ENCODE results near the gene SIRT5.
A peak's percentile ranks its signal among the peaks of the same experiment; 100 is the strongest.

The SIRT5 gene

DNA sequence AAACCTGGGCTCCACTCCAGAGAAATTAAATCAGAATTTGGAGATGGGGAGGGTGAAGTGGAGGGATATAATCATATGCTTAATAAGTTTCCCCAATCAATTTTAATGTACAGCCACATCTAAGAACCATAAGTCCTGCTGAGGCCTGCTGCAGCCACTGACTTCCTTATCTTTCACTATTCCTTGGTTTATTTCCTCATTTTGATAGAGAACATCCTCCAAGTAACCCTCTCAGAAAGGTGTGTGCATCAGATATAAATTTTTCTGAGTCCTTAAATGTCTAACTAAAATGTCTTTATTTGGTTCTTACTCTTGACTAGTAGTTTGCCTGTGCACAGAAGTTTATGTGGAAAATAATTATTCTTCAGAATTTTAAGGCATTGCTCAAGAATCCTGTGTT is 23.7 kb upstream of the SIRT5 start:
- DNase-seq (ENCODE audit: insufficient read length, low spot score) (no peak), FAIRE-seq (no peak)

DNA sequence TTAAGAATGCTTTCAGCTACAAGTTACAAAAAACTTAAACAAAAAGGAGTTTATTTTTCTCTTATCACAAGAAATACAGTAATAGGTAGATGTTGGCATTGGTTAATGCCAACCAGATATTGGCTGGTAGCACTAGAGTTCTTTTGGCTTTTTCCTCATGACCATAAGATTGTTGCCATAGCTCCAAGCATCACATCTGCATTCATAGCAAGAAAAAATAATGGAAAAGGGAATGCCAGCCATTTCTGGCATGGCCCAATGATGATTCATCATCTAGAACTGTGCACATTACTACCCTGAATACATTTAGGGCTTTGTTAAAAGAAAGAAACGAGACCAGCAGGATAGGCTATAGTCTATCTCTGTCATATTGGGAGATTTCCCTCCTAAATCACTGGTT is 20.8 kb upstream of the SIRT5 start:
- no peak for FAIRE-seq
- DNase-seq (ENCODE audit: insufficient read length, low spot score) = no peak

DNA sequence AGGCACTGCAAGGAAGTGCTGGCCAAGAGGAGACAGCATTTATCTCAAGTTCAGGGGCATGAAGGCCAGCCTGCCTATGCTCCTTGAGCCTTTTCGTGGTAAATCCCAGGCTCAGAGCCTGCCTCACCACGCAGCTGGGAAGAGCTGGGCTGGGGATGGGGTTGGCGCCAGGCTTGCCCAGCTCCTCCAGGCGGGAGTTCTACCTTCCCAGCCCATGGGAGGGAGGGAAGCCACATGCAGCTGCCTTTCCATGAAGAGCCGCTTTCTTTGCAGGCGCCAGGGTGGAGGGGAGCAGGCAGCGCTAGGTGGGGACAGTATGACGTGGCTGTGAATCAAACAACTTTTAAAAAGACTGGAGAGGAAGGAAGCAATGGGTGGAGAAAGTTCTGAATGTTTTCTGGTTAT is 19.5 kb upstream of the SIRT5 start:
- no peak for FAIRE-seq
- no peak for DNase-seq (ENCODE audit: insufficient read length, low spot score)

DNA sequence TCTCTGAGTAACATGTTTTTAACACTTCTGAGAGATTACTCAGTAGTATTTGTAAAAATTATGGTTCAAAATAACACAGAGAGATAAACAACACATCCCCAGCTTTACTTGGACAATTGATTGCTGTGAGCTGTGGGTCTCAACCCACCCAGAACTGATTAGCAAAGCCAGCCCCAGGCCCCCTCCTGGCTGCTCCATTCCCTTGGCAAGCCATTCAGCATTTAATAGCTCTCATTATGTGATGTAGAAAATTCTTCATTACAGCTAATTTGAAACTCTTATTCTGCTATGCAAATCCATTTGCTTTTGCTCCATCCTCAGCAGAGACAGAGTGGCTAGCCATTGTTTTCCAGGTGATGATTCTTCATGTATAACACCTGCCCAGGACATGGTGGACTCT is 16.6 kb upstream of the SIRT5 start:
- no peak for DNase-seq (ENCODE audit: insufficient read length, low spot score)
- no peak for FAIRE-seq

DNA sequence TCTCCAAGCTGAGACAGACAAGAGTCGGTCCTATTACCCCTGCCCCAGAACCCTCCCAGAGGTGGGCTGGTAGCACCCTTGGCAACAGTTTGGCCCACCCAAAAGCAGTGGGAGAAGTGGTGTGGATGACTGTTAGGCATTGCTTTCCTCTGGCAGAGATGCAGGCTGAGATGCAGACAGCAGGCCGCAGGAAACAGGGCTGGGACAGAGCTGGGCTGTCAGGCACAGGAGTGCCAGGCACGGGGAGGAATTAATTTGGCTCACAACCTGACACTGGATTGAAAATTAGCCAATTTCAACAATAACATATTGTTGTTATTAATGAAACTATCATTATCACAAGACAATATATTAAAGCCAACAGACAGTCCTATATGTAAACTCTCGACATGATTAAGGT is 15.7 kb upstream of the SIRT5 start:
- FAIRE-seq = no peak

DNA sequence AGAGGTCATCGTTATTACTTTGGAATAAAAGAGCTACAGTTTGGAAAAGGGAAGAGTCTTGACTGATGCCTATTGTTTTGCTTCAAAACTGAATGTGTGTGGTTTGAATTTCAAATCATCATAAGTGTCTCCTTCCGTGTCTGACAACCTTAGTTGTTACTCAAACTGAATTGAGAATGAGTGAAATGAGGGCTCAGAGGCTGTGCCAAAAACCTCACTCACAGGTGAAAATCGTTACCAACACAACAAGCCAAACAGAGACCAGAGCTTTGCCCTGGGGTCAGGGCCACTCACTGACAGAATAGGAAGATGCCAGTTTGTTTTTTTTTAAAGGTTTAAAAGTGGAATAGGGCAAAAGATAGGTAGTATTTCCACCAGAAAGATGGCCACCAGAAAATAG is 15.2 kb upstream of the SIRT5 start:
- FAIRE-seq (no peak), DNase-seq (ENCODE audit: insufficient read length, low spot score) (no peak)

More for the DNA sequence above, 15.7 kb upstream of the SIRT5 start:
- DNase-seq (ENCODE audit: insufficient read length, low spot score) = no peak

DNA sequence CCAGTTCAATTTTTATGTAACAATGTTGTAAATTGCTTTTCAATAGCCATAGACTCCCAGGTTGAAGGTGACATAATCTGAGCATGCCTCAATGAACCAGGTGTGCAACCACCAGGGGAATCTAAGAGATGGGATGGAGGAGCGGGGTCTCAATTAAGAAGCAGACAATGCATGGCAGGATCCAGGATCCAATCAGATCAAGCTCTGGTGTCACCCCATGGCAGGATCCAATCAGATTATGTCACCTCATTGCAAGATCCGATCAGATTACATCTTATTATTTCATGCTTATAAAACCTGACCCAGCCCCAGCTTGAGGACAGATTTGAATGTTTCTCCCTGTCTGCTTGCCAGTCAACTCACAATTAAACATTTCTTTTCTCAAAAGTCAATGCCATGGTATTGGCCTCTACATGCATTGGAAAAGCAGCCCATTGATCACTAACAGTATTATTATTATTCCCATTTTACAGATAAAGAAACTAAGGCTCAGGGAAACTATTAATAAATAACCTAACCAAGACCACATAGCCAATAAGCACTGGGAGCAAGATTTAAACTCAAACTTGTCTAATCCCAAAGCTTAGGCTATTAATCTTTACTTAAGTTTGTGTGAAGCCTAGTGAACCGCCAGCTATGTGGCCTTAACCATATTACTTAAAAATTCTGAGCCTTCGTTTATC is 14.3 kb upstream of the SIRT5 start:
- no peak for FAIRE-seq

DNA sequence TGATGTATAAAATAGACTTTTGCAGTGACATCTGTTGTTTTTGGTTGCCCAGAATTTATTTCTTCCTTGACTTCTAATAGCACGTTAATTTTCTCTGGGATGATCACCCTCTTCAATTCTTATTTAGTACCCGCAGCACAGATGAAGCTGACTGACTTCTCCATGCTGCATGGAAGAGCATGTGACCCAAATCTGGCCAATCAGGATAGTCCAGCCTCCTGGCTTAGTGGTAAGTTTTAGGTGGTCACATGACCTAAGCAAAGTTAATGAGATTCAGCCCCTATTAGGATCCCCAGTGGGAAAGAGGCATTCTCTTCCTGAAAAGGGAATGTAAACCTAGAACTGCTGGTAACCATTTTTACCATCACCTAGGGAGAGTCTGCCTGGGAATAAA is 13.8 kb upstream of the SIRT5 start:
- DNase-seq (ENCODE audit: insufficient read length, low spot score) = no peak

More for the DNA sequence above, 14.3 kb upstream of the SIRT5 start:
- no peak for DNase-seq (ENCODE audit: insufficient read length, low spot score)

DNA sequence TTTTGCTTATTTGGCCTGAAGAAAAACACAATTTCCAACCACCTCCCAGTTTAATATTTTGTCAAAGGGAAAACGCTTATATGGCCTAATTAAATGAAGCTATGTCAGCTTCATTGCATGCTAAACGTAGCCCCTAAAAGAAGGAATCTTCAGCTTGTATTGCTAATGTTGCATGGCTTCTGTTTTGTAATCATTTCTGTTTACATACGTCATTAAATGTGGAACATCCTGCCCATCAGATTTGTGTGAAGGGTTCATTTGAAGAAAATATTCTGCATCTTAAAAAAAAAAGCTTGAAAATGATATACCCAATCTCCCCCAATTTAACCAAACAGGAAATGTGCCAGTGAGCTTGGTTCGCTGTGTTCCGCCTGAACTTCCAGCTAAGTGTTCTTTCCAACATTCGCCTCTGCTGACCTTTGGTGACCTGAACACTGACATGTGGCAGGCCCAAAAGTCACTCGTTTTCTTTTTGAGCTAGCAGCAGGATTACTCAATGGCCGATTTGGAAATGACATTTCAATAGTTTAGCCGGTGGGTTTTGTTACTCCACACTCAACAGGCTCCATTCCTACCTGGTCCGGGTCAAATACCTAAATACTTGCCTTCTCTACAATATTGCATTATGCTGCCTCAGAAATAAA is 12.7 kb upstream of the SIRT5 start:
- FAIRE-seq = no peak

More for the DNA sequence above, 13.8 kb upstream of the SIRT5 start:
- no peak for FAIRE-seq

DNA sequence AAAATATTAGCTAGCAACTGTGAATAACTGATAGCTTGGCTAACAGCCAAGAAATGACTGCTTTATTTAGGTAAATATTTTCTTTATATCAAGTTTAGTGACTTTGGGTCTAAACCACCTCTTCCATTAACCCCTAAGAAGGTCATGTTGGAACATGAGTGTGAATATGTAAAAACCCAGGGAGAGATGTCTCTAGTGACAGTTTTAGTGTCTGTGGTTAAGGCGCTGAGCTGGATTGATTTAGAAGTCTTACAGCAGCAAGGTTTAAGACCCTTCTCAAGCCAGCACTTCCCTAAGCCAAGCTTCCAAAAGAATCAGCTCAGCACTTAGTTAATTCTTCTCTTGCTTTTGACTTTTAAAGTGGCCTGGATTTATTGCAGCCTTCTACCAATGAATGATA is 11.4 kb upstream of the SIRT5 start:
- DNase-seq (ENCODE audit: insufficient read length, low spot score) (no peak), FAIRE-seq (no peak)

More for the DNA sequence above, 12.7 kb upstream of the SIRT5 start:
- DNase-seq (ENCODE audit: insufficient read length, low spot score) = no peak

DNA sequence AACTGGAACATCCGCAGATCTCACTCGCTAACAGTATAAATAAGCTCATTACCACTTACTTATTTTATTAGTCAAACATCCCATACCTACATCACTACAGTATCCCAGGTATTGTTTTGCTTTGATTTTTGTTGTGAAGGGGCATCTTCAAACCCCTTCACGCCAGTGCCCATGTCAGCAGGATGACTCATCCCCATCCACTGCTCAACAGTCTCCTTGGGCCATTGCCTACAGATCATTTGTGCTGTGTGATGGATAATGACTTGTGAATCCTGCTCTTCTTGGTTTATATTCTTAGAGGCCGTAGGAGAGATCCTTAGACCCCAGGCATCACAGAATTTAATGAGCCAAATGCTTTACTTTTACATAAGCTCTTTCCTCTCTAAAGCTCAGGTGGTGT is 8.5 kb upstream of the SIRT5 start:
- FAIRE-seq (no peak), DNase-seq (ENCODE audit: insufficient read length, low spot score) (no peak)

DNA sequence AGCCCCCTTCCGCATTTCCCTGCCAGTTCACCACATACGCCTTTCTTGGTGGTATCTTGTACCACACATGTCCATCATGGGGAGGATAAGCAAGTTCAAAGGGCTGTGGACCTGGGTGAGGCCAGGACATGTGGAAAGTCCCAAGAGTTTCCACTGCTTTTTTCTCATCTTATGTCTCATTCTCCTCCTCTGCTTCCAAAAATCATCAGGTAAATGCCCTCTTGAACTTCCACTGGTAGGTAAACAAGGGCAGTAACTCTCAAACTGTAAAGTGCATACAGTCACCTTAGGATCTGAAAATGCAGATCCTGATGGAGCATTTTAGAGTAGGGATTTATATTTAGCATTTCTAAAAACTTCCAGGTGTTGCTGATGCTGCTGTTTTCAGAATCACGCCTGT is 7.9 kb upstream of the SIRT5 start:
- DNase-seq (ENCODE audit: insufficient read length, low spot score) (no peak), FAIRE-seq (no peak)

DNA sequence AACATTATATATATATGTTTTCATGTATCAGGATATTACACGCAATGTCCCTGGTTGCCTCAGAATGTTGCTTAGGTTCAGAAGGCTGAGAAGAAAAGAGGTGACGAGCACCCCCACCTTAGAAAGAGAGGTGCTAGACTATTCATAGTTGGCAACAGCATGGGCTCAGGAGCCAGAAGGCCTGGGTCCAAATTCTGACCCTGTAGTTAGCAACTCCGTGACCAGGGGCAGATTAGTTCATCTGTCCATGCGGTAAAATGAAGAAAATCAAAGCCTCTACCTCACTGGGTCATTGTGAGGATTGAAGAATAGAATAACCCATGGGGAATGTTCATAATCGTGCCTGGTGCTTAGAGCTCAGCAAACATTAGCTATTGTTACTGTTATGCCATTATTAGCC is 5.4 kb upstream of the SIRT5 start:
- no peak for FAIRE-seq

DNA sequence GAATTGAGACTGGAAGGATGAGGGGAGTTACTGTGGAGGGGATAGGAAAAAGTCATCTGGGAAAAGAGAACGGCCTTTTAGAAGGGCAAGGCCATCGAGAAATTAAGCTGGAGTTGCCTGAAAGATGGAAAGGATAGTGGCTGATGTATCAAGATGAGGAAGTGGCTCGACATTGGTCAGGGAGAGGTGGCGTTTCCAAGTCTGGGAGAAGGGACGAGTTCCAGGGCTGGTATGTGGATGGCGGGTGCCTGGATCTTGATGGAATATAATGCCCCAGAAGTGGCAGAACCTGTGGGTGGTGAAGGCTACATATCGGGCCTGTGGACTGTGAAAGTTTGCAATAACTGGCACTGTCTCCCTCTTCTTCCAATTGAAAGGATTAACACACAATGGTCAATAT is 2.2 kb upstream of the SIRT5 start:
- no peak for FAIRE-seq

More for the DNA sequence above, 5.4 kb upstream of the SIRT5 start:
- no peak for DNase-seq (ENCODE audit: insufficient read length, low spot score)

DNA sequence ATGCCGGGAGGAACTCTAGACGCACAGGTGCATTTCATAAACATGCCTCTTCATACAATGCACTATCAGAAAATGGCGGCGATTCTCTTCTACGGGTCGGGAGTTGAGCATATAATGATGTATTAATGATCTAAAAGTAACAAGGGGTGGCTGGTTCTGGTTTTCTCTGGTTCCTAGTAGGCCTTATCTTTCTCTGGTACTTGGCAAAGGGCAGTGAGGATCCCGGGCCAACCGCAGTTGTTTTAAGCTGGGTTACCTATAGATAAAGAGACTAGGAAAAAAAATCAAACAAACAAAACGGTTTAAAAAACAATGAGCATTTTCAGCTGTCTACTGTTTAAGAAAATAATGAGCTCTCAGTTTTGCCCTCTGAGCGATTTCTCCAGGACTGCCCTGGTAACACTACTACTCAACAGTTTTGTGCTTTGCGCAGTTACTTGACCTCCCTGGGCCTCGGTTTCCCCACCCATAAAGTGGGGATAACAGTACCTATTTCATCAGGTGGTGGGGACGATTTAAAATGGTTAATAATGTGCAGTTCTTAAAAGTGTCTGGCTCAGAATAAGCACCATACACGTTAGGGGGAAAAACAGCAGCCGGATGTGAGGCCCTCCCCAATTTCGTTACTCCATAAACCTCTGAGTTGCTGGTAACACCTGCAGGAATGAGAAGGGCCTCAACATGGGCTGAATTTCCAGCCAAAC is 1.3 kb upstream of the SIRT5 start:
- FAIRE-seq (no peak), DNase-seq (ENCODE audit: insufficient read length, low spot score) (no peak)

More for the DNA sequence above, 2.2 kb upstream of the SIRT5 start:
- DNase-seq (ENCODE audit: insufficient read length, low spot score) = no peak

DNA sequence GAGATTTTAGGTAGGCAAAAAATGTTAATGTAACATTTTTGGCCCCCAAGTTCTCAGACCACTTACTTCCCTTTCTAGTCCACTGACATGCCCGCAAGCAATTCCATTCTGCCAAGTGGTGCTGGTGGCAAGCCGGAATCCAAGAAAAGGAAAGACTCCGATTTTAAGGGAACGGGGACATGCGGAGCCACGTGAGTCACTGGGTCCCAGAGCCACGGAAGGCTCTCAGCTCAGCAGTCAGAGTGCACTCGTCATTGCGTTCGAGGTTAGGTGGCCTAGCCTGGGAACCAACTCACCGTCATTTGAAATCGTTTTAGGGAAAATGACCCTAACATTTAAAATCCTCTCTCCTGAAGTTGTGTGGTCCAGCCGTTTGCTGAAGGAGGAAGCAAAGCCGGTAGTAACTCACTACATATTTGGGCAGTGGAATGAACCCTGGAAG is 711 bp upstream of the SIRT5 start:
- no peak for DNase-seq (ENCODE audit: insufficient read length, low spot score)
- FAIRE-seq = peak; percentile 37

DNA sequence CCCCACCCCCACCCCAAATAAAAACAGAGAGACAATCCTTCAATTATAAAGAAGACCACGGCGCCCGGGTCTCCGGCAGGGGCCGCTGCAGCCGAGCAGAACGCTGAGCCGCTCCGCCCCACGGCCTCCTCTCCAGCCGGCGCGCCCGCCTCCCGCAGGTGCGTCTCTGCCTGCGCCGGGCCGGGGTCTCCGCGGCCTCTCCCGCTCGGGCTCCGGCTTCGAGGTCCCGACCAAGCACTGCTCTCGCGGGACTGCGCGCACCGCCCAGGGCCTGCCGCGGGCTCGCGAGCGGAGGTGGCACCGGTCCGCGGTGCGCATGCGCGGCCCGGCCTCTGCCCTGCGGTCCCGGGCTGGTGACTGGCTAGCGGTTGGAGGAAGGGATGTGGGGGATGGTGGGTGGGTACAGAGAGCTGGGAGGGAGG is 241 bp upstream of the SIRT5 start:
- peak; percentile 93 for DNase-seq (ENCODE audit: insufficient read length, low spot score)
- FAIRE-seq = peak; percentile 97

DNA sequence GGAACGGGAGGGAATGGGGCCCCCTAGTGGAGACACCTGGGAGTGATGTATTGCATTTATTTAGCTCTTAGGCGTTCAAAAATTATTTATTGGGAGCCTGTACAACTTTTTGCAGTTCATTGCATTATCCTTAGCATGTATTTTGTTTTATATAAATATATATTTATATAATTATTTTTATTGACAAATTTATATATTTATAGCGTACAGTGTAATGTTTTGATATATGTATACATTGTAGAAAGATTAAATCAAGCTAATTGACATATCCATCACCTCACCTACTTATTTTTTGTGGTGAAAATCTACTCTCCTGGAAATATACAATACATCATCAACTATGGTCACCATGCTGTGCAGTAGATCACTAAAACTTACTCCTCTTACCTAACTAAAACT is 975 bp downstream of the SIRT5 start:
- DNase-seq (ENCODE audit: insufficient read length, low spot score) (no peak), FAIRE-seq (no peak)

DNA sequence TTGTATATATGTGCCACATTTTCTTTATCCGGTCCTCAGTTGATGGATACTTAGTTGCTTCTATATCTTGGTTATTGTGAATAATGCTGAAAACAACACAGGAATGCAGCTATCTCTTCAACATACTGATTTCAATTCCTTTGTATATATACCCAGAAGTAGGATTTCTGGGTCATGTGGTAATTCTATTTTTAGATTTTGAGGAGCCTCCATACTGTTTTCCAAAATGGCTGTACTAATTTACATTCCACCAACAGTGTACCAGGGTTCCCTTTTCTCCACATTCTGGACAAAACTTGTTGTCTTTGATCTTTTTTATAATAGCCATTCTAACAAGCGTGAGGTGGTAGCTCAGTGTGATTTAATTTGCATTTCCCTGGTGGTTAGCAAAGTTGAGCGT is 1.6 kb downstream of the SIRT5 start:
- FAIRE-seq = no peak
- DNase-seq (ENCODE audit: insufficient read length, low spot score) = no peak

DNA sequence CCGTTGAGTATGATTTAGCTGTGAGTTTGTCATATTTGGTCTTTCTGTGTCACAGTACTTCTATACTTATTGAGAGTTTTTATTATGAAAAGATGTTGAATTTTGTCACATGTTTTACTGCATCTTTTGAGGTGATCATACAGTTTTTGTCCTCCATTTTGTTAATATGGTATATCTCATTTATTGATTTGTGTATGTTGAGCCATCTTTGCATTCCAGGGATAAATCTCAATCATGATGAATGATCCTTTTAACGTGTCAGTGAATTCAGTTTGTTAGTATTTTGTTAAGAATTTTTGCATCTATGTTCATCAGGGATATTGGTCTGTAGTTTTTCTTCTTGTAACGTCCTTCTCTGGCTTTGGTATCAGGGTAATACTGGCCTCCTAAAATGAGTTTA is 3.5 kb downstream of the SIRT5 start:
- no peak for DNase-seq (ENCODE audit: insufficient read length, low spot score)
- FAIRE-seq = no peak

DNA sequence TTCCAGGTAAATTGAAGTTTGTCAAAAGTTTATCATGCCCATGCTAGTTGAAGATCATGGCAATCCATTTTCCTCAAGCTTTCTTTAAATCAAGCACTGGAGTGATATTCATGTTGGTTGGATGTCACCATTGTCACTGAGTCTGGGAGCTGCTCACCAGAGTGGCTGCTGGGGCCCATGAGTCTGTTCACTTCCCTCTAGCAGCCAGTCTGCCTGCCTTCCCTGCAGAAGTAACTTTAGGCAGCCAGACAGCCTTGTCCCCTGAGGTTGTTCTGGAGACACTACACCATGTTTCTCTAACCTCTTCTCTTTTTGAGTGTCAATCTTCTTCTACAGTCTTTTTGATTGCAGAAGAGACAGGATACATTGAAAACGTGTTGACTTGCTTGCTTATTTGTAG is 5.5 kb downstream of the SIRT5 start:
- FAIRE-seq (no peak), DNase-seq (ENCODE audit: insufficient read length, low spot score) (no peak)

DNA sequence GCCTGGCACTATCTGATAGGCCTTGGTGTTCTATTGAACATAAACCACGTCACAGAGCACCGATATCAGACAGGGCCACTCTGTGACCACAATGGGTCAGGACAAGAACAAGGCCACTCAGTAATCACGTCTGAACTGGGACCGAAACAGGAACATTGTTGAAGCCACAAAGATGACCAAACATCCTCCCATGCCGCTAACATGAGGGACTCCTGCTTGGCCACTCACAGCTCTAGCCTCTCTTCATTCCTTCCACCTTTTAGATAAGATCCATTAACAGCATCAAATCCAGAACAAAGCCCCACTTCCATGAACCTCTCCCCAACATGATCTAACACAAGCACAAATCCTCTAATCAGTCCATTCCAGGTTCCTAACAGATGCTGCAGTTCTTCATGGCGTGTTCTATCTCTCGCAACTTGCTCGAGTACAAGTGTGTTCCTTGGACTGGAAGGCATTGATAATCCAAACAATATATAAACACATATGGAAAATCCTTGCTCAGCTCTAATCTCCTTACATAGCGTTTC is 7.4 kb downstream of the SIRT5 start:
- DNase-seq (ENCODE audit: insufficient read length, low spot score) (no peak), FAIRE-seq (no peak)
